ENCODE measurements around the gene BPIFA1.

Gene BPIFA1

GRCh38 chr20:33263784-33264183, 28.0 kb downstream of the BPIFA1 start:
- H3K9me3 ChIP-seq (ENCODE audit: control insufficient read depth in 1 of 2, low read length in 2 of 2), result peaks cover 0 to 5% of the 10 kb centered on the region in 2 donors
- H3K27me3 ChIP-seq (ENCODE audit: low read depth, low read length), result no peaks in the 10 kb centered on the region
- no peaks in the 10 kb centered on the region for H3K36me3 ChIP-seq (ENCODE audit: control insufficient read depth in 1 of 2, insufficient read depth in 2 of 2, low read length in 2 of 2)
- no peak overlapping the region for H3K4me3 ChIP-seq (ENCODE audit: low read depth in 1 of 2, low read length in 2 of 2)
- no peak overlapping the region for H3K27ac ChIP-seq (ENCODE audit: low read length)
- no peaks in the 10 kb centered on the region for H3K4me1 ChIP-seq (ENCODE audit: control insufficient read depth in 1 of 2, insufficient read depth in 2 of 2, low read length in 2 of 2)

GRCh38 chr20:33267701-33268100, 31.9 kb downstream of the BPIFA1 start:
- H3K27me3 ChIP-seq (ENCODE audit: low read depth, low read length), result no peaks in the 10 kb centered on the region
- no peak overlapping the region for H3K27ac ChIP-seq (ENCODE audit: low read length)

GRCh38 chr20:33272155-33272873, 36.5 kb downstream of the BPIFA1 start:
- Histone ChIP-seq H3K27ac (ENCODE audit: low read length) (no peak overlapping the region), H3K4me1 (ENCODE audit: control insufficient read depth in 1 of 2, insufficient read depth in 2 of 2, low read length in 2 of 2) (no peaks in the 10 kb centered on the region), H3K9me3 (ENCODE audit: control insufficient read depth in 1 of 2, low read length in 2 of 2) (no peaks in the 10 kb centered on the region), H3K36me3 (ENCODE audit: control insufficient read depth in 1 of 2, insufficient read depth in 2 of 2, low read length in 2 of 2) (no peaks in the 10 kb centered on the region), H3K27me3 (ENCODE audit: low read depth, low read length) (no peaks in the 10 kb centered on the region), H3K4me3 (ENCODE audit: low read depth in 1 of 2, low read length in 2 of 2) (no peak overlapping the region)

More at GRCh38 chr20:33267701-33268100, 31.9 kb downstream of the BPIFA1 start:
- Histone ChIP-seq H3K4me3 (ENCODE audit: low read depth in 1 of 2, low read length in 2 of 2) (no peak overlapping the region), H3K4me1 (ENCODE audit: control insufficient read depth in 1 of 2, insufficient read depth in 2 of 2, low read length in 2 of 2) (no peaks in the 10 kb centered on the region), H3K9me3 (ENCODE audit: control insufficient read depth in 1 of 2, low read length in 2 of 2) (no peaks in the 10 kb centered on the region), H3K36me3 (ENCODE audit: control insufficient read depth in 1 of 2, insufficient read depth in 2 of 2, low read length in 2 of 2) (no peaks in the 10 kb centered on the region)

GRCh38 chr20:33273117-33273851, 37.5 kb downstream of the BPIFA1 start:
- Histone ChIP-seq H3K36me3 (ENCODE audit: control insufficient read depth in 1 of 2, insufficient read depth in 2 of 2, low read length in 2 of 2) (no peaks in the 10 kb centered on the region), H3K27me3 (ENCODE audit: low read depth, low read length) (no peaks in the 10 kb centered on the region), H3K4me1 (ENCODE audit: control insufficient read depth in 1 of 2, insufficient read depth in 2 of 2, low read length in 2 of 2) (no peaks in the 10 kb centered on the region), H3K9me3 (ENCODE audit: control insufficient read depth in 1 of 2, low read length in 2 of 2) (no peaks in the 10 kb centered on the region), H3K27ac (ENCODE audit: low read length) (no peak overlapping the region), H3K4me3 (ENCODE audit: low read depth in 1 of 2, low read length in 2 of 2) (no peak overlapping the region)

GRCh38 chr20:33275215-33275614, 39.4 kb downstream of the BPIFA1 start:
- H3K27ac ChIP-seq (ENCODE audit: low read length), result no peak overlapping the region
- H3K4me1 ChIP-seq (ENCODE audit: control insufficient read depth in 1 of 2, insufficient read depth in 2 of 2, low read length in 2 of 2), result no peaks in the 10 kb centered on the region
- H3K36me3 ChIP-seq (ENCODE audit: control insufficient read depth in 1 of 2, insufficient read depth in 2 of 2, low read length in 2 of 2), result no peaks in the 10 kb centered on the region
- no peaks in the 10 kb centered on the region for H3K27me3 ChIP-seq (ENCODE audit: low read depth, low read length)
- H3K4me3 ChIP-seq (ENCODE audit: low read depth in 1 of 2, low read length in 2 of 2), result no peak overlapping the region
- no peaks in the 10 kb centered on the region for H3K9me3 ChIP-seq (ENCODE audit: control insufficient read depth in 1 of 2, low read length in 2 of 2)

- Histone ChIP-seq H3K4me3 (ENCODE audit: low read depth in 1 of 2, low read length in 2 of 2) (no peak overlapping the region), H3K9me3 (ENCODE audit: control insufficient read depth in 1 of 2, low read length in 2 of 2) (no peaks in the 10 kb centered on the region), H3K27me3 (ENCODE audit: low read depth, low read length) (no peaks in the 10 kb centered on the region), H3K27ac (ENCODE audit: low read length) (no peak overlapping the region), H3K4me1 (ENCODE audit: control insufficient read depth in 1 of 2, insufficient read depth in 2 of 2, low read length in 2 of 2) (no peaks in the 10 kb centered on the region), H3K36me3 (ENCODE audit: control insufficient read depth in 1 of 2, insufficient read depth in 2 of 2, low read length in 2 of 2) (no peaks in the 10 kb centered on the region)
Observed at GRCh38 chr20:33275871-33276270, 40.1 kb downstream of the BPIFA1 start.

GRCh38 chr20:33276303-33277113, 40.7 kb downstream of the BPIFA1 start:
- no peak overlapping the region for H3K4me3 ChIP-seq (ENCODE audit: low read depth in 1 of 2, low read length in 2 of 2)
- no peak overlapping the region for H3K27ac ChIP-seq (ENCODE audit: low read length)
- H3K27me3 ChIP-seq (ENCODE audit: low read depth, low read length), result no peaks in the 10 kb centered on the region
- no peaks in the 10 kb centered on the region for H3K9me3 ChIP-seq (ENCODE audit: control insufficient read depth in 1 of 2, low read length in 2 of 2)
- no peaks in the 10 kb centered on the region for H3K4me1 ChIP-seq (ENCODE audit: control insufficient read depth in 1 of 2, insufficient read depth in 2 of 2, low read length in 2 of 2)
- H3K36me3 ChIP-seq (ENCODE audit: control insufficient read depth in 1 of 2, insufficient read depth in 2 of 2, low read length in 2 of 2), result no peaks in the 10 kb centered on the region

GRCh38 chr20:33277471-33278441, 42.0 kb downstream of the BPIFA1 start:
- Histone ChIP-seq H3K4me1 (ENCODE audit: control insufficient read depth in 1 of 2, insufficient read depth in 2 of 2, low read length in 2 of 2) (no peaks in the 10 kb centered on the region), H3K27ac (ENCODE audit: low read length) (no peak overlapping the region), H3K27me3 (ENCODE audit: low read depth, low read length) (no peaks in the 10 kb centered on the region), H3K4me3 (ENCODE audit: low read depth in 1 of 2, low read length in 2 of 2) (no peak overlapping the region), H3K36me3 (ENCODE audit: control insufficient read depth in 1 of 2, insufficient read depth in 2 of 2, low read length in 2 of 2) (no peaks in the 10 kb centered on the region), H3K9me3 (ENCODE audit: control insufficient read depth in 1 of 2, low read length in 2 of 2) (no peaks in the 10 kb centered on the region)

GRCh38 chr20:33278700-33279099, 42.9 kb downstream of the BPIFA1 start:
- Histone ChIP-seq H3K4me3 (ENCODE audit: low read depth in 1 of 2, low read length in 2 of 2) (no peak overlapping the region), H3K27ac (ENCODE audit: low read length) (no peak overlapping the region), H3K27me3 (ENCODE audit: low read depth, low read length) (no peaks in the 10 kb centered on the region), H3K36me3 (ENCODE audit: control insufficient read depth in 1 of 2, insufficient read depth in 2 of 2, low read length in 2 of 2) (no peaks in the 10 kb centered on the region), H3K4me1 (ENCODE audit: control insufficient read depth in 1 of 2, insufficient read depth in 2 of 2, low read length in 2 of 2) (no peaks in the 10 kb centered on the region), H3K9me3 (ENCODE audit: control insufficient read depth in 1 of 2, low read length in 2 of 2) (no peaks in the 10 kb centered on the region)

- no peak overlapping the region for H3K4me3 ChIP-seq (ENCODE audit: low read depth in 1 of 2, low read length in 2 of 2)
- H3K27ac ChIP-seq (ENCODE audit: low read length), result no peak overlapping the region
- H3K9me3 ChIP-seq (ENCODE audit: control insufficient read depth in 1 of 2, low read length in 2 of 2), result no peaks in the 10 kb centered on the region
- H3K4me1 ChIP-seq (ENCODE audit: control insufficient read depth in 1 of 2, insufficient read depth in 2 of 2, low read length in 2 of 2), result no peaks in the 10 kb centered on the region
- no peaks in the 10 kb centered on the region for H3K27me3 ChIP-seq (ENCODE audit: low read depth, low read length)
- H3K36me3 ChIP-seq (ENCODE audit: control insufficient read depth in 1 of 2, insufficient read depth in 2 of 2, low read length in 2 of 2), result no peaks in the 10 kb centered on the region
Observed at GRCh38 chr20:33279261-33279910, 43.6 kb downstream of the BPIFA1 start.
